ENCODE results near the gene CFAP299.

- no peak for TF ChIP-seq ZNF274 (IDR thresholded peaks at IDR 0.05; ENCODE audit: low read depth, low read length)
- no peak for TF ChIP-seq YY1 (IDR thresholded peaks at IDR 0.05; ENCODE audit: insufficient read depth, insufficient read length)
- no peak for TF ChIP-seq SUZ12 (IDR thresholded peaks at IDR 0.05; ENCODE audit: extremely low read depth, insufficient read depth, insufficient read length)
Measured at GRCh38 chr4:80811406-80811805, 475.9 kb downstream of the CFAP299 start.
